ENCODE results near the gene RBKS. TPM values are rescaled to one million over a fixed set of nuclear protein-coding genes. Genes with fewer than 3 reads are reported as not detected.

RBKS gene
- total and polyA plus RNA-seq, 12 donors = 0.88 to 9.1 (median 5.0) TPM

DNA sequence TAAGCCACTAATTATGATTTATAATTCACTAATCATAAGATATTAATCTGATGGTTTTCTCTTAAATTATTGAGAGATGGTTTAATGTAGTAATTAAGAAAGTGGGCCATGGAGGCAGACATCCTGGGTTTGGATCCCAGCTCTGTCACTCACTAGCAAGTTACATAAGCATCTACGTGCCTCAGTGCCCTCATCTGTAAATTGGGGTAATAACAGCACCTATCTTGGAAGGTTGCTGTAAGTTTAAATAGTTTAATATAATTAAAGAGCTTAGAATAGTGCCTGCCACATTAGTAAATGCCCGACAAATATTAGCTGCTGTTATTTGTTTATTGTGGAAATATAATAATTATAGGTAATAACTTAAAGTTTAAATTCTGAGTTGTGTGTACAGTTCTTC lies 31.2 kb upstream of the RBKS start:
- DNase-seq (no peak), ATAC-seq (no peak)
- Histone ChIP-seq H3K4me3 (no peak overlapping the region), H3K9me3 (no peaks in the 10 kb centered on the region), H3K36me3 (no peaks in the 10 kb centered on the region), H3K4me1 (peaks cover 0 to 39% (median 17%) of the 10 kb centered on the region in 9 donors), H3K27ac (peak overlapping the region in 8 of 10 donors; percentile 34 to 88 (median 76)), H3K27me3 (no peaks in the 10 kb centered on the region)
- intact Hi-C loops (cut with DNase I) = no loop called here
- 95% methylated on average over 2 of the region's 2 CpGs for WGBS, 2 donors
- TF ChIP-seq, protein P1, sequence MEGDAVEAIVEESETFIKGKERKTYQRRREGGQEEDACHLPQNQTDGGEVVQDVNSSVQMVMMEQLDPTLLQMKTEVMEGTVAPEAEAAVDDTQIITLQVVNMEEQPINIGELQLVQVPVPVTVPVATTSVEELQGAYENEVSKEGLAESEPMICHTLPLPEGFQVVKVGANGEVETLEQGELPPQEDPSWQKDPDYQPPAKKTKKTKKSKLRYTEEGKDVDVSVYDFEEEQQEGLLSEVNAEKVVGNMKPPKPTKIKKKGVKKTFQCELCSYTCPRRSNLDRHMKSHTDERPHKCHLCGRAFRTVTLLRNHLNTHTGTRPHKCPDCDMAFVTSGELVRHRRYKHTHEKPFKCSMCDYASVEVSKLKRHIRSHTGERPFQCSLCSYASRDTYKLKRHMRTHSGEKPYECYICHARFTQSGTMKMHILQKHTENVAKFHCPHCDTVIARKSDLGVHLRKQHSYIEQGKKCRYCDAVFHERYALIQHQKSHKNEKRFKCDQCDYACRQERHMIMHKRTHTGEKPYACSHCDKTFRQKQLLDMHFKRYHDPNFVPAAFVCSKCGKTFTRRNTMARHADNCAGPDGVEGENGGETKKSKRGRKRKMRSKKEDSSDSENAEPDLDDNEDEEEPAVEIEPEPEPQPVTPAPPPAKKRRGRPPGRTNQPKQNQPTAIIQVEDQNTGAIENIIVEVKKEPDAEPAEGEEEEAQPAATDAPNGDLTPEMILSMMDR (IDR thresholded peaks at IDR 0.05) = no peak

DNA sequence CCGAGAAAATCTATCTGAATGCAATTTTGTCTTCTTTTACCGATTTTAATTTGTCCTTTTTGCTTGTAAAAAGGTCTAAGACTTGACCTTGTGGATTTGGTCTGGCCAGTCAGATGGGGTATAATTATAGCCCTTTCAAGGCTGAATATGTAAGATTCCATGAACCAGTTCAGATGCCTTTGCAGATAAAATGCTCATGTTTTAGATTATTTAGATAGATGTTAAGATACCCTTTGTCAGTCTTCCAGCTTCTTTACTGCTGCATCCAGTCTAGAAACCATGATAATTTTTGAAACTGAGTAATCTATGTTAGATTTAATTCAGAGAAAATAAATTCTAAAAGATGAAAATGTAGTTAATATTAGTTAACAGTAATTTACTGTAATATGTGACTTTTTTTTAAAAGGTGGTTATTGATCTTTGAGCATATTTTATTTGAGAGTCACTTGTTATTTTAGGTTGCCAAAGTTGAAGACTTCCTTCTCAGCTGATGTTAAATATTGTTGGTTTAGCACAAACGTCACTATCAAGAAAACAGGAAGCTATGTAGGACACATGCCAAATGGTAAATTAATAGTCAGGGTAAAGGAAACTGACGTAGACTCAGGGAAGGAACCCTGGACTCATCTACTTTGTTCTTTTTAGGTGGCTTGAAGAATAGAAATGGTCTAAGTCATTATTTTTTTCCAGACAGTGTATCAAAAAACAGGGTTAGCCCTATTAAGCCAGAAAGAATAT lies 30.1 kb upstream of the RBKS start:
- H3K4me1 ChIP-seq = peaks cover 0 to 50% (median 28%) of the 10 kb centered on the region in 9 donors
- DNase-seq = peak in 1 of 2 donors; percentile 25
- H3K27me3 ChIP-seq = no peaks in the 10 kb centered on the region
- no peaks in the 10 kb centered on the region for H3K36me3 ChIP-seq
- TF ChIP-seq, protein P1 (IDR thresholded peaks at IDR 0.05) = no peak
- no peak overlapping the region for H3K4me3 ChIP-seq
- intact Hi-C loops (cut with DNase I) = no loop called here
- 26 to 32% methylated on average over 4 of the region's 4 CpGs for WGBS, 2 donors
- H3K27ac ChIP-seq = peak overlapping the region in 9 of 10 donors; percentile 7 to 88 (median 76)
- no peaks in the 10 kb centered on the region for H3K9me3 ChIP-seq
- ATAC-seq = peak in 7 of 8 donors; percentile 88 to 97 (median 94)

DNA sequence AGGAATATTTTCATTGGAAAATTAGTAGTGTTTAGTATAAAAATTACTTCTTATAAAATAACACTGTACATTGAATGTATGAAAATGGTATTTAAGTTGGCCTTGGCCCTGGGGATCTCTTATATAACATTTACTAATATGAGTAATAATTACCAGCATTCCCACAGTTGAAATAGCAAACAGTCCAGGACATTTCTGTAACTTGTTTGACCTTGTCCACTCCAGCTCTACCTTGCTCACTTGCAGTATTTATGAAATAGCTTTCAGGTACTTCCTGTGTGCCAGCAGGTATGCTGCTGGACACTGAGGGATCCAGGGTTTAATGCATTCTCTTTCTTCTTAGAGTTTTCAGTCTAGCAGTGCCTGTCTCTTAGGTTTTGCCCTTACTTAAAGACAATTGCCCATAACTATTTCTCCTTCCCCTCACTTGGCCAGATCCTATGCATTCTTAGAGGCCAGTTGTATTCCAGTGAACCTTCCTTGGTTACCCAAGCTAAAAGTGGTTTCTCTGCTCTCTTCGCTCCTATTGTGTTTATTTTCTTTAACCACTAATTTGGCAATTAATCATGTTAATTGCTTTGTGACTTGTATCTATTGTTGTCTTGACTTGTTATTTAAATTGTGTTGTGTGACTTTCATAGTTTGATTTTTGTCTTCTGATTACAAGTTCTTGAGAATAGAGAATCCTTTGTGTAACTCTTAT lies 26.3 kb upstream of the RBKS start:
- no peak for ATAC-seq

DNA sequence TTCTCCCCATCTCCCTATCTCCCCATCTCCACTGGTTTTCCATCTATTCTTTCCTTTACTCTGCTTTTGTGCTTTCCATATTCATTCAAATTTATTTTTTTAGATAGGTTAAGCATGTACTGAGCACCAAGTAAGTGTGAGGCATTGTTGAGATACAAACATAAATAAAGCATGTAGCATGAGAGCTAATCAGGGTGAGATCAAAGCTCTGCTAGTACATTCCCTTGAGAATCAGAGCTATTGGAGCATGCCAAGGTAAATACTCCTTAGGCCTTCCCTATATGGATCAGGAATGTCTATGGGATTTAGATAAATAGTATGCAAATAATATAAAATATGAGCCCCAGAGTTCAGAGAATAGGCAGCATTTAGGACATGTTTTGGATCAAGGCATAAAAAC lies 25.7 kb upstream of the RBKS start:
- H3K27me3 ChIP-seq = no peaks in the 10 kb centered on the region
- no peaks in the 10 kb centered on the region for H3K36me3 ChIP-seq
- TF ChIP-seq, protein P1 (IDR thresholded peaks at IDR 0.05) = no peak
- peaks cover 0 to 51% (median 41%) of the 10 kb centered on the region in 9 donors for H3K4me1 ChIP-seq
- ATAC-seq = no peak
- intact Hi-C loops (cut with DNase I) = no loop called here
- H3K4me3 ChIP-seq = no peak overlapping the region
- DNase-seq = no peak
- peak overlapping the region in 6 of 10 donors; percentile 30 to 61 (median 45) for H3K27ac ChIP-seq
- H3K9me3 ChIP-seq = no peaks in the 10 kb centered on the region

More for the DNA sequence above, 26.3 kb upstream of the RBKS start:
- WGBS, 2 donors = 93 to 94% methylated on average over 1 of the region's 1 CpG
- no peak for DNase-seq
- TF ChIP-seq, protein P1 (IDR thresholded peaks at IDR 0.05) = no peak
- intact Hi-C loops (cut with DNase I) = no loop called here
- peak overlapping the region in 5 of 10 donors; percentile 21 to 61 (median 30) for H3K27ac ChIP-seq
- H3K4me3 ChIP-seq = no peak overlapping the region
- H3K9me3 ChIP-seq = no peaks in the 10 kb centered on the region
- no peaks in the 10 kb centered on the region for H3K27me3 ChIP-seq
- no peaks in the 10 kb centered on the region for H3K36me3 ChIP-seq
- peaks cover 0 to 57% (median 46%) of the 10 kb centered on the region in 9 donors for H3K4me1 ChIP-seq

Data from heart right ventricle (tissue), 16 donors.